Endothelial cell of umbilical vein (primary cell): ENCODE results near the gene SELENOF. TPM values are rescaled to one million over a fixed set of nuclear protein-coding genes. Genes with fewer than 3 reads are reported as not detected.
"Not testable (repeated sequence)": the region's sequence is repeated elsewhere in the genome, so short reads cannot be mapped to it uniquely, and the experiment has no call there.

Experiments
- BruUV-seq: library from RNA; stranded (reverse); fragments of 400-500 nt; replicated peaks from 2 replicates; lab custom pipeline; 2021; lab: Mats Ljungman, UMichigan
- CTCF ChIA-PET: fragments of 300-600, 350-600 bp; sonication (Branson Sonifier 250); formaldehyde crosslinking; loops from one replicate; lab custom pipeline; 2021; ENCODE audit warnings: antibody characterized with exemption, inconsistent platforms; lab: Charles Lee
- POLR2A ChIA-PET: fragments of 300-600, 350-600 bp; sonication (Branson Sonifier 250); formaldehyde crosslinking; loops from one replicate; lab custom pipeline; 2021; ENCODE audit warnings: antibody characterized with exemption, inconsistent platforms; lab: Charles Lee
- DNase-seq: peaks from one replicate; pipeline ENCODE4 v3.0.0-alpha.2; 2011; ENCODE audit warnings: low read depth, low spot score
- FAIRE-seq: peaks from 2 replicates; lab custom pipeline; 2011; peaks lifted over from hg19 to GRCh38; lab: Jason Lieb, UNC
- H2AFZ ChIP-seq: 2 replicates; pipeline ENCODE4 v1.6.0; 2012; ENCODE audit warnings: low read depth, low read length, control low read depth, inconsistent platforms
- H3K27ac ChIP-seq: 2 replicates; pipeline ENCODE4 v1.5.1; 2011; ENCODE audit warnings: low read depth, mild to moderate bottlenecking, control low read depth, low read length, moderate library complexity; ENCODE audit not compliant: insufficient read depth
- H3K27me3 ChIP-seq, 2 experiments: 2 replicates each; pipeline versions ENCODE4 v1.6.0 to v1.6.1; 2011; ENCODE audit warnings: low read length in 2 of 2, mixed read lengths in 1 of 2; ENCODE audit not compliant: control insufficient read depth in 2 of 2, insufficient read depth in 2 of 2
- H3K36me3 ChIP-seq, 2 experiments: 2 replicates in 1 of 2; 3 replicates in 1 of 2; pipeline ENCODE4 v1.5.1; 2011; ENCODE audit warnings: low read length in 2 of 2, mild to moderate bottlenecking in 1 of 2, moderate library complexity in 1 of 2; ENCODE audit not compliant: control insufficient read depth in 2 of 2, insufficient read depth in 2 of 2; ENCODE audit errors: extremely low read depth in 1 of 2
- H3K4me1 ChIP-seq: 3 replicates; pipeline ENCODE4 v1.5.1; 2011; ENCODE audit warnings: mild to moderate bottlenecking, low read length; ENCODE audit not compliant: control insufficient read depth, insufficient read depth; ENCODE audit errors: extremely low read depth
- H3K4me2 ChIP-seq: 2 replicates; pipeline ENCODE4 v1.6.1; 2011; ENCODE audit warnings: low read length, control low read depth, mixed read lengths; ENCODE audit not compliant: insufficient read depth
- H3K4me3 ChIP-seq, 3 experiments: fragments of 200-600 bp in 1 of 3; sonication (generic), shearing (Covaris generic) in 1 of 3; replicated peaks in 1 of 3; 2 replicates each; pipeline ENCODE4 v1.5.1; 2011 to 2016; ENCODE audit warnings: control low read depth in 3 of 3, low read length in 3 of 3, mild to moderate bottlenecking in 2 of 3, inconsistent platforms in 1 of 3, low read depth in 1 of 3, moderate library complexity in 1 of 3; ENCODE audit not compliant: insufficient read depth in 1 of 3
- H3K79me2 ChIP-seq: 2 replicates; pipeline ENCODE4 v1.6.0; 2012; ENCODE audit warnings: low read length, inconsistent platforms; ENCODE audit not compliant: control insufficient read depth, insufficient read depth
- H3K9ac ChIP-seq: replicated peaks from 2 replicates; pipeline ENCODE3; 2011; ENCODE audit warnings: low read length, control low read depth; ENCODE audit not compliant: insufficient read depth; ENCODE audit errors: extremely low read depth
- H3K9me1 ChIP-seq: replicated peaks from 3 replicates; pipeline ENCODE4 v1.6.0; 2011; ENCODE audit warnings: mild to moderate bottlenecking, low read length; ENCODE audit not compliant: control insufficient read depth, insufficient read depth; ENCODE audit errors: extremely low read depth
- H3K9me3 ChIP-seq: replicated peaks from 2 replicates; pipeline ENCODE4 v1.5.1; 2012; ENCODE audit warnings: low read length, inconsistent platforms; ENCODE audit not compliant: control insufficient read depth, insufficient read depth
- H4K20me1 ChIP-seq: replicated peaks from 2 replicates; pipeline ENCODE3; 2011; ENCODE audit warnings: mild to moderate bottlenecking, low read length; ENCODE audit not compliant: control insufficient read depth, insufficient read depth; ENCODE audit errors: extremely low read depth
- EZH2 ChIP-seq: IDR thresholded peaks from 2 replicates; pipeline ENCODE4 v1.6.1; 2012; ENCODE audit warnings: borderline replicate concordance, low read depth, mild to moderate bottlenecking, moderate library complexity, low read length, inconsistent platforms; ENCODE audit not compliant: severe bottlenecking
- JUN ChIP-seq: IDR thresholded peaks from 2 replicates; pipeline ENCODE4 v1.6.1; 2011; ENCODE audit warnings: borderline replicate concordance, low read depth; ENCODE audit not compliant: insufficient read length, insufficient read depth
- POLR2A ChIP-seq: IDR thresholded peaks from 2 replicates; pipeline ENCODE4 v1.6.1; 2012; ENCODE audit warnings: low read depth, mild to moderate bottlenecking, control low read depth, low read length
- dilution Hi-C: fragments of 300-500 bp; cut with MboI; formaldehyde crosslinking; loops from one replicate; pipeline ENCODE4 v1.15.0; 2019; ENCODE audit warnings: low sequenced_read_pairs; ENCODE audit not compliant: extremely low pct_ligation_motif_present
- intact Hi-C: fragments of 100-400 bp; cut with micrococcal nuclease; formaldehyde crosslinking; loops from one replicate; pipeline ENCODE4 v1.10.0; 2022
- polyA plus RNA-seq, 4 experiments: library from polyadenylated mRNA; depleted of rRNA in 3 of 4; stranded (reverse) in 3 of 4; unstranded in 1 of 4; fragments of >200 nt; gene quantifications; 2 replicates each; pipeline versions ENCODE4 v1.2.1 to v1.2.3, GENCODE V29; 2011 to 2012; ENCODE audit warnings: missing spikeins in 1 of 4
- total RNA-seq: library from RNA; stranded (reverse); gene quantifications from 2 replicates; pipeline ENCODE4 v1.2.3, GENCODE V29; 2021

The SELENOF gene
- total and polyA plus RNA-seq, 2 donors (not counting 3 experiments of a cell fraction or from before 2014, with no cell fraction given) = 102 to 202 TPM

- Histone ChIP-seq H3K4me3 (no peak overlapping the region), H3K9ac (no peak overlapping the region), H3K27ac (no peak overlapping the region), H3K79me2 (peaks cover 86% of the 10 kb centered on the region), H3K36me3 (peaks cover 0 to 6% of the 10 kb centered on the region in 2 experiments), H3K9me3 (no peaks in the 10 kb centered on the region), H4K20me1 (peaks cover 15% of the 10 kb centered on the region), H3K27me3 (no peaks in the 10 kb centered on the region), H3K9me1 (no peaks in the 10 kb centered on the region), H2AFZ (no peak overlapping the region), H3K4me2 (no peak overlapping the region), H3K4me1 (no peaks in the 10 kb centered on the region)
- no peak for DNase-seq
- TF ChIP-seq POLR2A (no peak), JUN (no peak), EZH2 (no peak)
- dilution Hi-C loops = no loop called here
- no peak for FAIRE-seq
- ChIA-PET POLR2A (no interaction called here), CTCF (interaction anchor here (0.6 to 1.0 kb wide), 2 partner anchors 23 to 72 kb away, joined by 3 to 4 read pairs; no protein-coding TSS in a partner anchor)
- intact Hi-C loops = no loop called here
- no TSS peak for BruUV-seq
Measured at GRCh38 chr1:86905875-86906274, 8.1 kb downstream of the SELENOF start.

- H3K4me2 ChIP-seq, H3K9ac ChIP-seq, intact Hi-C loops, H3K9me3 ChIP-seq, H2AFZ ChIP-seq, FAIRE-seq, POLR2A ChIA-PET, H4K20me1 ChIP-seq, H3K9me1 ChIP-seq, H3K27me3 ChIP-seq, BruUV-seq, CTCF ChIA-PET, dilution Hi-C loops, H3K27ac ChIP-seq, H3K4me1 ChIP-seq, DNase-seq, H3K36me3 ChIP-seq, H3K4me3 ChIP-seq: not testable (repeated sequence)
- peaks cover 49% of the 10 kb centered on the region for H3K79me2 ChIP-seq
Measured at GRCh38 chr1:86899401-86899800, 14.5 kb downstream of the SELENOF start.
